GM10266 (cell line): ENCODE measurements around the gene SYT15B.
"Not testable (repeated sequence)": the region's sequence is repeated elsewhere in the genome, so short reads cannot be mapped to it uniquely, and the experiment has no call there.

ENCODE experiments used
- DNase-seq: peaks from one replicate; pipeline ENCODE4 v3.0.0; 2012; ENCODE audit errors: extremely low spot score

SYT15B gene

GRCh38 chr10:47740868-47741267 is 22.5 kb downstream of the SYT15B start:
- not testable (repeated sequence) for DNase-seq

GRCh38 chr10:47730911-47731310 is 32.5 kb downstream of the SYT15B start:
- DNase-seq = not testable (repeated sequence)

GRCh38 chr10:47725740-47726139 is 37.7 kb downstream of the SYT15B start:
- not testable (repeated sequence) for DNase-seq

GRCh38 chr10:47725047-47725446 is 38.3 kb downstream of the SYT15B start:
- not testable (repeated sequence) for DNase-seq

- DNase-seq = not testable (repeated sequence)
Observed at GRCh38 chr10:47724119-47724518, 39.3 kb downstream of the SYT15B start.

- DNase-seq = not testable (repeated sequence)
Observed at GRCh38 chr10:47723362-47723761, 40.0 kb downstream of the SYT15B start.

GRCh38 chr10:47717011-47717769 is 46.2 kb downstream of the SYT15B start:
- not testable (repeated sequence) for DNase-seq
